KMS-11 (cell line): Measurements from ENCODE around the gene SYT15.

Experiments used
- H2AFZ ChIP-seq: fragments of 200-600 bp; sonication (generic); 2 replicates; pipeline ENCODE4 v1.6.1; 2016; ENCODE audit warnings: antibody characterized with exemption, mixed run types, low read depth
- H3K27ac ChIP-seq: fragments of 200-600 bp; sonication (generic); 2 replicates; pipeline ENCODE4 v1.6.1; 2016; ENCODE audit warnings: mild to moderate bottlenecking, mixed run types
- H3K27me3 ChIP-seq: fragments of 200-600 bp; sonication (generic); 2 replicates; pipeline ENCODE4 v1.6.1; 2017; ENCODE audit warnings: mild to moderate bottlenecking, low read depth, mixed run types, moderate library complexity; ENCODE audit not compliant: insufficient read depth
- H3K36me3 ChIP-seq: fragments of 200-600 bp; sonication (generic); 2 replicates; pipeline ENCODE4 v1.6.1; 2017; ENCODE audit warnings: mild to moderate bottlenecking, mixed run types; ENCODE audit not compliant: insufficient read depth
- H3K4me1 ChIP-seq: fragments of 200-600 bp; sonication (generic); 2 replicates; pipeline ENCODE4 v1.6.1; 2016; ENCODE audit warnings: mild to moderate bottlenecking, low read depth, mixed run types; ENCODE audit not compliant: poor library complexity, severe bottlenecking
- H3K4me2 ChIP-seq: fragments of 200-600 bp; sonication (generic); 2 replicates; pipeline ENCODE4 v1.7.0; 2016; ENCODE audit warnings: mild to moderate bottlenecking, mixed run types
- H3K4me3 ChIP-seq: fragments of 200-600 bp; sonication (generic); IDR thresholded peaks from 2 replicates; pipeline ENCODE4 v1.6.1; 2017; ENCODE audit warnings: low read depth, low read length, mixed read lengths; ENCODE audit not compliant: insufficient read depth
- H3K79me2 ChIP-seq: fragments of 200-600 bp; sonication (generic); 2 replicates; pipeline ENCODE4 v1.6.1; 2016; ENCODE audit warnings: low read depth, mixed run types; ENCODE audit not compliant: insufficient read depth
- H3K9ac ChIP-seq: fragments of 200-600 bp; sonication (generic); 2 replicates; pipeline ENCODE4 v1.6.1; 2016; ENCODE audit warnings: mild to moderate bottlenecking, mixed run types
- H4K20me1 ChIP-seq: fragments of 200-600 bp; sonication (generic); 2 replicates; pipeline ENCODE4 v1.6.1; 2016; ENCODE audit warnings: mild to moderate bottlenecking, mixed run types; ENCODE audit not compliant: insufficient read depth
- CTCF ChIP-seq: fragments of 200-600 bp; sonication (generic); conservative IDR thresholded peaks from 2 replicates; pipeline ENCODE4 v1.6.1; 2017; ENCODE audit warnings: low read depth, mild to moderate bottlenecking, antibody characterized with exemption, low read length, moderate library complexity, mixed read lengths

SYT15 gene

DNA sequence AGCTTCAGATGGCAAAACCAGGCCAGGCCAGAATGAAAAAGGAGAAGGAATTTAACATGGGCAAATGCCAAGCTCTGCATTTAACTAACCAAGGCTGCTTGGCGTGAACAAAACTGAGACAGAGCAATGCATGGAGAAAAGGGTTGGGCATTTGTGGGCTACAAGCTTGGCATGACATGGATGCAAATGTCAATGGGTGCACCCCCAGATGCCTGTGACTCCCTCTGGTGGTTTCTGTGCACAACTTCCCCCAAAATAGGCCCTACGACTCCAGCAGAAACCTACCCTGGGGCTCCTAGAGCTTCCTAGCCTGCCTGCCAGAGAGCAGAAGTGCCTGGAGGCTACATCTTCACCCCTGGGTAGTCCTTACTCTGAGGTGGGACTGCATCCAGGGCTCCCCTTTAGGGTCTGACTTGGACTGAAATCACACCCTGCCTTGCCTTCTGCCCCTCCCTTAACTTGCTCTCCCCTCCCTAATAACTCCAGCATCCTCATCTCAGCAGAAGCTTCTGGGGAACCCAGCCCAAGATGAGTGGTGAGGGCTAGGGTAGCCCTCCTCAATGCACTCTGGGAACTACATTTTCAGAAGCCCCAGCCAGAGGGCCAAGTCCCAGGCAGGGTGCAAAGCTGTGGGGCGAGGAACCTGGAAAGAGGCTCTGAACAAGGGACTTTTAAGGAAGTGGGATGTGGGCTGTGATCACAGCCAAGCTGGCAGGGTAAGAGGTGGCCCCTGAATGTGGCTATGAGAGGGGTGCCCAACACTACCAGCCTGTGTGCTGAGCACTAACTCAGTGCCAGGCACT lies 33.7 kb upstream of the SYT15 start:
- no peak overlapping the region for H3K27ac ChIP-seq
- no peaks in the 10 kb centered on the region for H3K27me3 ChIP-seq
- H3K4me1 ChIP-seq, result no peaks in the 10 kb centered on the region
- H3K4me2 ChIP-seq, result no peak overlapping the region
- H2AFZ ChIP-seq, result no peak overlapping the region
- no peak overlapping the region for H3K4me3 ChIP-seq
- no peaks in the 10 kb centered on the region for H3K79me2 ChIP-seq
- H3K9ac ChIP-seq, result no peak overlapping the region
- no peaks in the 10 kb centered on the region for H4K20me1 ChIP-seq
- TF ChIP-seq CTCF, result no peak
- H3K36me3 ChIP-seq, result no peaks in the 10 kb centered on the region

DNA sequence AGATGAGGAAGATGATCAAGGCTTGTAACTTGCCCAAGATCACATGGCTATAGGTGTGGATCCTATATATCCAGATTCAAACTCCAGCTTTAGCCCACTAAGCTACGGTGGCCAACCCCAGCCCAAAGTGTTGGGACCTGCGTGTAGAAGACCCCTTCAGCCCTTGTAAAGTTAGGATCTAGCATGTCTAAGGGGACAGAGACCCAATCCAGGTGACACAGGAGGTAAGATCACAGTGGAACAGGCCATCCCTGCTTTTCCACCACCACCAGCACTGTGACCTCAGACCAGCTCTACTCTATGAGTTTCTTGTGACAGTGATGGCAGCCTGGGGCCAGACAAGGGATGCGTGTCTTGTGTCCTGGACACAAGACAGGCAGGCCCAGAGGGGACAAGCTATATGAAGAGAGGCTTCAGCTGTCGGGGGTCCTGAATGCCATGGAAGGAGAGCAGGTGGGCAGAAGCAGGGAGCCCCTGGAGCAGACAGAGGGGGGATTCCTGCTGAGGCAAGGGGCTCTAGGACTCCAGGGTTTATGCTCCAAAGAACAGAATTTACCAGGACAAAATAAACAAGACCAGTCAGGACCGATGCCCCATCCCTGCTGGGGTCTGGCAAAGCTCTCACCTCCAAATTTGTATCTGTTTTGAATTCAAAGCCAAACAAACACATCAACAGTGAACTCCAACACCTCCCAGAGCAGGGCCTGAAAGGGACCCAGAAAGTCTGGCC lies 32.9 kb upstream of the SYT15 start:
- TF ChIP-seq CTCF, result no peak
- no peak overlapping the region for H3K4me3 ChIP-seq
- H3K79me2 ChIP-seq, result no peaks in the 10 kb centered on the region
- H3K36me3 ChIP-seq, result no peaks in the 10 kb centered on the region
- H3K4me1 ChIP-seq, result no peaks in the 10 kb centered on the region
- H4K20me1 ChIP-seq, result no peaks in the 10 kb centered on the region
- no peak overlapping the region for H3K27ac ChIP-seq
- H2AFZ ChIP-seq, result no peak overlapping the region
- no peaks in the 10 kb centered on the region for H3K27me3 ChIP-seq
- H3K4me2 ChIP-seq, result no peak overlapping the region
- H3K9ac ChIP-seq, result no peak overlapping the region

GRCh38 chr10:46546591-46547540 lies 32.1 kb upstream of the SYT15 start:
- no peaks in the 10 kb centered on the region for H3K4me1 ChIP-seq
- no peaks in the 10 kb centered on the region for H3K79me2 ChIP-seq
- TF ChIP-seq CTCF, result no peak
- no peak overlapping the region for H2AFZ ChIP-seq
- no peaks in the 10 kb centered on the region for H3K27me3 ChIP-seq
- H3K4me2 ChIP-seq, result no peak overlapping the region
- H4K20me1 ChIP-seq, result no peaks in the 10 kb centered on the region
- H3K4me3 ChIP-seq, result no peak overlapping the region
- H3K36me3 ChIP-seq, result no peaks in the 10 kb centered on the region
- no peak overlapping the region for H3K27ac ChIP-seq
- no peak overlapping the region for H3K9ac ChIP-seq
